Fibroblast of lung (primary cell): Measurements from ENCODE around the gene DDT.
"Not testable (repeated sequence)": the region's sequence is repeated elsewhere in the genome, so short reads cannot be mapped to it uniquely, and the experiment has no call there.

Experiments
- CTCF ChIP-seq, 2 donors: IDR thresholded peaks in 1 of 2; conservative IDR thresholded peaks in 1 of 2; 1 replicate in 1 of 2; 2 replicates in 1 of 2; pipeline ENCODE4 v1.5.1; 2011 to 2012; ENCODE audit warnings: low read length in 2 of 2, control low read depth in 1 of 2, inconsistent platforms in 1 of 2, low read depth in 1 of 2, mild to moderate bottlenecking in 1 of 2
- EZH2 ChIP-seq: IDR thresholded peaks from 2 replicates; pipeline ENCODE4 v1.5.1; 2012; ENCODE audit warnings: low read length, control low read depth, mild to moderate bottlenecking; ENCODE audit errors: missing control alignments

GRCh38 chr22:23949764-23950163, 24.5 kb downstream of the DDT start:
- not testable (repeated sequence) for TF ChIP-seq CTCF (conservative IDR thresholded peaks at IDR 0.05 in 1 of 2, IDR thresholded peaks at IDR 0.05 in 1 of 2; ENCODE audit: low read depth in 1 of 2, low read length in 2 of 2); EZH2
